DMS153 (cell line): ENCODE results near the gene ZFYVE21.

ENCODE experiments used
- DNase-seq: peaks from one replicate; lab custom pipeline; 2025; lab: John Stamatoyannopoulos, UW

Gene ZFYVE21

DNA sequence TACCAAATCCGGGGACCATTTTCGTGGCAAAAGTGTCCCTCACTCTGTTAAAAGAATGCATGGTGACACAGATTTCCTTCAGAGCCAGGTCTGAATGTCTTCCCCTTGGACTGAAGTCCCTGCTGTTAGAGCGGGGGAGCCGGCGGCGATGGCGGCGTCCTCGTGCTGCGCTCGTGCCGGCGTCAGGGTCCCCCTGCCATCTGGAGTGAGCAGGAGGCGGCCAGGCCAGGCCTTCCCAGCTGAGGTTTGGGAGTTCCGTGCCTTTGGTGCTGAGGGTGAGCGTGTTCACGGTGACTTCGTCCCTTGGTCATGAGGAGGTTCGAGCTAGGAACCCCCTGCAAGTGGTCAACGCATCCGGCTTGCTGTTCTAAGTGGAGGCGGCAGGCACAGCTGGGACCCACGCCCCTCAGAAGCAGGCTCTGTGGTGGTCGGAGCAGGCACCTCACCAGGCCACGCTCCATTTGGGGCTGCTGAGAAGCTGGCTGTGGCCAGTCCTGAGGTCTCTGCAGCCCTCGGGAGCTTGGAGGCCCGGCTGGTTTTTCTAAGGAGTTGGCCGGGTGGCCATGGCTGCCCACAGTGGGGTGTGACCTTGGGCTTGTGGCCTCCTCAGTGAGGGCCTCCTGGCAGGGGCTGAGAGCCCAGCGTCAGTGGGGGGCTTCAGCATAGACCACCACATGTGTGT lies 9.5 kb downstream of the ZFYVE21 start:
- DNase-seq: no peak

DNA sequence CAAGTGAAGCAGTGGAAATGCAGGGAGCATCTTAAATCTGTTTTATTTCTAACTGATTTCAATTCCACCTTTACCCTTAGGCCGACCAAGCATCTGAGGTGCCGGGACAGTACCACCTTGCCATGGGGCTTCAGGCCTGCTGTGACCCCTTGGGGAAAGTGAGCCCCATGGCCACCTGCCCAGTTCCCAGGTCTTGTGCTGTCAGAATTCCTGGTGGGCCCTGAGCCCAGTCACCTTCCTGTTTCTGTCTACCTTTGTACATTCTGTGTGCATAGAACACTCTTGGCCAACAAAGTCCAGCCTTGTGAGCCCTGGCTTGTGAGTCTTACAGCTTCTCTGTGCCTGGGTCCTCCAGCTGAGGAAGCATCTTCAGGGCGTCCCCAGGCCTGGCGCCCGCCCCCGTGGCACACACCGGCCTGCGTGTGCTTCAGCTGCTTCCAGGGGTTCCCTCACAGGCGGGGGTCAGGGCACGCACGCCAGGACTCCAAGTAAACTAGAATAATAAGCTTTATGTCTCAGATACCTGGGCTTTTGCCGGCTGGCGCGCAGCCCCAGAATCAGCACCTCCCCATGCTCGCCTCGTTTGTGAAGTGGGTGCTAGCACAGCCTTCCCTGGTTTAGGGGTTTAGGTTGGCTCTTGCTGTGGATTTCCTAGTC lies 10.3 kb downstream of the ZFYVE21 start:
- no peak for DNase-seq

DNA sequence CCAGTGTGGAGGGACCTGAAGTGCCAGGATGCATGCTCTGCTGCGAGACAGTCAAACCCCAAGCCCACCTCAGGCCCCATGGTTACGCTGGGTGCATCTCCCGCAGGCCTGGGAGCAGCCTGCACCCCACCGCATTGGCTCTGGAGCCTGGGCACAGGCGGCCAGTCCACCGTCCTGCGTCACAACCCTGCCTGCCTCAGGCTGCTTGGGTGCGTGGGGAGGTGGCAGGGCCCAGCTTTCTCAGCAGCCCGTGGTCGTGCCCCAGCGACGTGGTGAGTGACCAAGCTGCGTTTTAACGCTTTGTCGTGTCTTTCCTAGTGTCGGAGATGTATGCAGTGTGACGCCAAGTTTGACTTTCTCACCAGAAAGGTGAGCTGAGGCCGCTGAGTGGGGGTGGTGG lies 10.9 kb downstream of the ZFYVE21 start:
- DNase-seq: no peak

DNA sequence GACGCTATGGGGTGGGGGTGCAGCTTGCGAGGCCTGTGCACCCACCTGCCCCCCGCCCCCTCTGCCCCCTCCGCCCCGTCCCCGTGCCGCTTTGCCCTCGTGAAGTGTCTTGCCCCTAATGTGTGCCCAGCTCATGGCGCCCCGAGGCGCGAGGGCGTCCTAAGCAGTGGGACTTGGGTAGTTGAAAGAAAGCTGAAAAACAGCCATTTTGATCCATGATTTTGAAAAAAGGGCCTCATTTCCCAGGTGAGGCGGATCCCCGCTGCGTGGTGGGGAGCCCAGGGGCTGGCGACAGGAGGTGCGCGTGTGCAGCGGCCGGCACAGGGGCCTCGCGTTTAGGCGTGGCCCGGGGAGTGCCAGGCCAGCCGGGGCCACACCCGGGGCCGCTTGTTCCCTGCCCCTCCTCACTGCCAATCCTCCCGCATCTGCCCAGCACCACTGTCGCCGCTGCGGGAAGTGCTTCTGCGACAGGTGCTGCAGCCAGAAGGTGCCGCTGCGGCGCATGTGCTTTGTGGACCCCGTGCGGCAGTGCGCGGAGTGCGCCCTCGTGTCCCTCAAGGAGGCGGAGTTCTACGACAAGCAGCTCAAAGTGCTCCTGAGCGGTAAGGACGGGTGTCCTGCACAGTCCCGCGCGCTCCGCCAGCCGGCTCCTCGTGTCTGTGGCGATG lies 11.8 kb downstream of the ZFYVE21 start:
- no peak for DNase-seq

DNA sequence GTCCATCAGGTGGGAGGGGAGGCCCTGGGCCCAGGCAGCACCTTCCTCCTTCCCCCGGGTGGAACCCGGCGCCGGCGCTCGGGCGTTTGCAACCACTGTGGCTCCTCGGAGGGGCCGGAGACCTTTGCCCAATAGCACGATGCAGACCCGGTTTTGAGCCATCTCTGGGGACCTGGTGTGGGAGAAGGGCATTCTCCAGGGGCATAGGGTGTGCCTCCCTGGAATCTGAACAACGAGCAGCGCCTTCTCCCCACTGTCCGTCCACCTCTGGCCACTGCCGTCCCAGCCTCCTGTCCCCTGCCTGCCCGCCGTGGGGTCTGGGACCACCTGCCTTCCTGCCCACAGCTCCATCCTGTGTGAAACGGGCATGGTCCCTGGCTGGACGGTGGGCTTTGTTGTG lies 12.5 kb downstream of the ZFYVE21 start:
- DNase-seq: no peak

DNA sequence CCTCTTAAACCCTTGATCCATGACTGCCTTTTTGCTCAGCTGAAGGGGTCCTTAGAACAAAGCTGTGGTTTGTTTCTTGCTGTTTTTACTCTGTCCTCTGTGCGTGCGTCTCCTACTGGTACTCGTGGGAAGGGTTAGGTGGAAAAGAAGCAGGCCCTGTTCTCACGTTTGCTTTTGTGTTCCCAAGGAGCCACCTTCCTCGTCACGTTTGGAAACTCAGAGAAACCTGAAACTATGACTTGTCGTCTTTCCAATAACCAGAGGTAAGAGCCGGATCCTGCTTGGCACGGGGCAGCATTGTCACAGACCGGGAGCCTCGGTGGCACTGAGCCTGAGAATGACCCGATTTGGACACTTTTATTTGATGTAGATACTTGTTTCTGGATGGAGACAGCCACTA lies 13.1 kb downstream of the ZFYVE21 start:
- no peak for DNase-seq

DNA sequence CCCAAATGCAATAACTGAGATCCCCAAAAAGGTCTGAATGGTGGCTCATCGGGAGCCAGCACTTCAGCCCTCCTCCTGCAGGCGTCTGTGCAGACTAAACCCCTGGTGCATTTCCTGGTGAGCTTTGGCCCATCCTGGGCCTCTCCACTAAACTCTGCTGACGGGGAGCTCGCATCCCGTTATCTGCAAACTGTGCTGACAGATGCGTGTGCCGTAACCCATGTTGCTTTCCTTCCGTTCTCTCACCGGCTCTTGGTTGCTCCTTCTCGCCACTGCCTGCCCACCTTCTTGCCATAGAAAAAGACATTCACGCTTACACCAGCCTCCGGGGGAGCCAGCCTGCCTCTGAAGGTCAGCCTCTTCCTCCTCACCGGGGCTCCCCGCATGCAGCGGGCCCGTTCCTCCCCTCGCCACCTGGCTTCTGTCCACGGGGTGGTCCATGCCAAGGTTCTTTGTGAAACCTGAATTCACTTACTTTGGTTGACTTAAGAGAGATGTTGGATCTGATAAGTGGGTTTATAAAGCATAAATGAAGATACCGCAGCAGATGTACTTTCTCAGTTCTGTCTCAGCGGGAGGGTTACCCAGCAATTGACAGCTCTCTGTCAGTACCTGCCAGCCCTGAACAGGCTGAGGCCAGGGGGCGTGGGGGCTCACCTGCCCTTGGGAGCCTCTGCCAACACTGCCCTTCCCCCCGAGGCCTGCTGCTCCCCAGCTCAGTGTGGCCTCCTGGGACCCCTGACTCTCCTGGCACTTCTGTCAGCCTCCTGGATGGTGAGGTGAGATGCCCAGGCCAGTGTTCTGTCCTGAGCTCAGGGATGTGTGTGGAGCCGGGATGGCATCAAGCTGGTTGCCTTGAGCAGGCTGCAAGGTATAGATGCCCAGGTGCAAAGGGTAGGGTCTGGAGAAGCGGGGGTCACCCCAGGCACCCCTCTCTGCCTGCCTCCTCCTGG lies 14.2 kb downstream of the ZFYVE21 start:
- no peak for DNase-seq

DNA sequence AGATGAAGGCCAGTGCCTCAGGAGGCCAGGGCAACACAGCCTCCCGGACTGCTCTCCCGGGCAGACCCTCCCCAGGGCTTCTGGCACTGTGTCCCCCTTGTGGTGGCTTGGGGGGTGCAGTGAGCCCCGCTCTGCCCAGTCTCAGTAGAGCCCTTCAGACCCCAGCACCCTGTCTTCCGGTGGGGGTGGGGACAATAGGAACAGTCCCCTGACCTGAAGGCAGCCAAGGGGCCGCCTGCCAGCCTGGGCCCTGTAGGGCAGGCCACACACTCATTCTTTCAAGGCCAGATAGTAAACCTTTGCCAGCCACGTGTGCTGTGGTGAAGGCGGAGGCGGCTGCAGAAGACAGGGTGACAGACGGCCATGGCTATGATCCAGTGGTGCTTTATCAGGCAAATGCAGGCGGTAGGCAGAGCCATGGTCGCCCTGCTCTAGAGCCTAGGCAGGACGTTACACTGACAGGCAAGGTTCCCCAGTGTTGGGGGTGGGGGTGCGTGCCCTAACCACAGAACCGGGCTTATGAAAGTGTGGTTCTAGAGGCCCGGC lies 15.0 kb downstream of the ZFYVE21 start:
- no peak for DNase-seq

DNA sequence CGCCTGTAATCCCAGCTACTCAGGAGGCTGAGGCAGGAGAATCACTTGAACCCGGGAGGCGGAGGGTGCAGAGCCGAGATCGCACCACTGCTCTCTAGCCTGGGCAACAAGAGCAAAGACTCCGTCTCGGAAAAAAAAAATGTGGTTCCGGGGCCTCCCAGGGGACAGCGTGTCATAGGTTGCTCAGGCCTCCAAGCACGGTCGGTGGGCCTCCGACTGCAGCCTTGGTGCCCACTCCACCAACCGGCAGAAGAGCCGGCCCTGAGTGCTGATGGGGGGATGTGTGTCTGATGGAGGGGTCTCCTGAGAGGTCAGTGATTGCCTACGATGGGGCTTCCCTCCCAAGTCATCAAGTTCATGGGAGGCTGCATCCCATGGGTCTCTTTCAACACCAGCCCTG lies 15.9 kb downstream of the ZFYVE21 start:
- no peak for DNase-seq

DNA sequence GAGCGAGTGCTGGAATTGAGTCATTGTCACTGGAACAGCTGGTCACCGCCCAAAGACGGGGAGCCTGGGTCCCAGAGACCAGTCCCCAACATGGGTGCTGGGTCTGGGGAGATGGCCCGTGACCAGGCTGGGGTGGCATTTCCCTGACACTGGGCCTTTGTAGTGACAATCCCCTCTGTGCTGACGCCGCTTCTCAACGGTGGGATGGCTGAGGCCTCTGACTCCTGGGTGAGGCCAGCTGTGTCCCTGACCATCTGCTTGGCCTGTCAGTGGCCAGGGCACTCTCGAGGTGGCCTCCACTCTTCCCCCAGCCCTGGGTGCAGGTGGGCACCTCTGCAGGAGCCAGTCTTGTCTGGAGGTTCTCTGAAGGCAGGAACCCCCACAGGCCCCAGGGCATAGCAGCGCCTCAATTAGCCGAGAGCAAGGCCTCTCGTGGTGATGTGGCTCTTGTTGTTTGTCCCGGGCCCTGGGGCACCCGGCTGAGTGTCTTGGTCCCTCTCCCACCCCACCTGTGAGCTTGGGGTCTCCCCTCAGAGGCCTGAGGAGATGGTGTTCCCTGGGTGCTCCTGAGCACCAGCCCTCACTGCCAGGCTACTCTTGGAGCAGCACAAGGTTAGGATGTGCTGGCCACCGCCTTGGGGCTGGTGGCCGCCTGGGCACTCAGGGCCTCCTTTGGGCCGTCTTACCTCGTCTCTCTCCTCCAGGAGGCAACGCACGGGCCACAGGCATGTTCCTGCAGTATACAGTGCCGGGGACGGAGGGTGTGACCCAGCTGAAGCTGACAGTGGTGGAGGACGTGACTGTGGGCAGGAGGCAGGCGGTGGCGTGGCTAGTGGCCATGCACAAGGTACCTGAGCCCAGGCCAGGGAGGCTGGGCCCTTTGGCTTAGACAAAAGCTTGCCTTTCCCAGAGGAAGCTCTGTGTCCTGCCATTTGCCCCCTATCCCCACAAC lies 16.6 kb downstream of the ZFYVE21 start:
- DNase-seq: no peak

DNA sequence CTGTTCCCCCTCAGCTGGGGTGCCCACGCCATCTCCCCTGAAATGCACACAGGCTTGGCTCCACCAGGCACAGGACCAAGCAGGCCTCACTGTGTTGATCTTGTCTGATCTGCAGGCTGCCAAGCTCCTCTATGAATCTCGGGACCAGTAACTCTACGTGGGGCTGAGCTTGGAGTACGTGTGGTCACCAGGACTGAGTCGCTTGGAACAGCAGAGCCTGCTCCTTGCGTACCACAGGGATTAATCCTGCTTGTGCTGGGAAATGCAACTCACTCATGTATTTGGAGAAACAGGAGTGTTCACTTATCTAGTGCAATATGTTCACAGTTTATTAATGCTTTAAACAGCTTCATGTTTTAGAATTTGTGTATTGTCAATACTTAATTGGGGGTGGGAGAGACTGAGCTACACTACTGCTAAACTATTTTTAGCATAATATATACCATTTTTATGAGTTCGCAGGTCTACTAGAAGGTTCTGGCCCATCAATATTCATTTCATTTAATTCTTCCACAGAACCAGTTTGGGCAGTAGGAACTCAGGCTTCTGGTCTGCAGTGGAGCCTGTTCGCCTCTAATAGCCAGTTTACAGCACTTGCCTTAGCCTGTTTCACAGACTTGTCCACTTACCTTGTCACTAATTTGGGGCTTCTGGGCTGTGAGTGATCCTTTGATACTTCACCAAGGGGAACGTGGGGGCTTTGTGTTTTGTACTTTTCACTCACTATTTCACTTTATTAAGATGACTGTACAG lies 17.4 kb downstream of the ZFYVE21 start:
- DNase-seq: no peak

DNA sequence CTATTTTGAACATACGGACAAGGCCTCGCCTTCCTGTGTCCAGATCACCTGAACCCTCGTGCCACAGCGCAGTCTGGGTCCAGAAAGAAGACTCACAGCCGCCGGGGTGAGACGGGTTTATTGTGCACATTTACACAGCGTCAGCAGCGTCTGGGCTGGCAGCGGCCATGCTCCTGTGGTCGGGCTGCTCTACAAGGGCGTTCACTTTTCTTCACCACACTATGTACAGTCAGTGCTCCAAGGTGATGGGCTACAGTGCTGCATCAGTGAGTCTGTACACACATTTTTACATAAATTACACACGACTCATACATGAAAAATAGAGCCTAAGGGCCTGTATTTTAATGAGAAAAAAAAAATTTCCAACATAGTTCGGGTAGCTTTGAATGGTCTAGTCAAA lies 18.0 kb downstream of the ZFYVE21 start:
- no peak for DNase-seq

DNA sequence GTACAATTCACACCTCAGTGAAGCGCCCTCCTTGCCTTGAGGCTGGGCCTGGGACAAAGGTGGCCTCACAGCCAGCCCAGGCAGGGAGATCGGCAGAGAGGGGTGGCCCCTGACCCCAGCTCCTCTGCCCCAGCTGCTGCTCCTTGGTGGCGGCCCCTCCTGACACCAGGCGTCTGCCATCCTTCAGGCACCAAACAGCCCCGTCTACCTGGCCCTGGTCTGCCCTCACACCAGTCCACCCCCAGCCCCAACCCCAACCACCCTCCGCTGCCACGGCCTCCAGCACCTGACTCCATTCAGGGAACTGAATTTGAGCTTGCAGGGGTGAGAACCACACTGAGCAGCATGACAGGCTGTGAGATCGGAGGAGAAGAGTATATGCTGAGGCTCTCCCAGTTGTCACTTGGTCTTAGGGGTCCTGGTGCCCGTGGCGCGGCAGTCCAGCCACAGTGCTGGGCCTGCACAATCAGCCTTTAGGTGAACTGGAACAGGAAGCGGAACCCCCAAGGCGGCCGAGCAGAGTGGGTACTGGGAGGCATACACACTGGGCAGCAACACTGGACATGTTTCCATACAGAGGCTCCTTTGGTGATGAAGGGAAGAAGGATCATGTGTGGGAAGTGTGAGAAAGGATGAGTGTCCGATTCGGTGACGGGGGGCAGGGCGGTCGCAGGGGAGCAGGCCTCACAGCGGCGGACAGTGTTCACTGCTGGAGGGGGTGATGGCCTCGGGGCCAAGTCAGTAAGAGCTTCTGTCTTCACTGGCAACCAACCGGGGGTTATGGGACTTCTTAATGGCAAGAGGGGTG lies 18.7 kb downstream of the ZFYVE21 start:
- DNase-seq: no peak

DNA sequence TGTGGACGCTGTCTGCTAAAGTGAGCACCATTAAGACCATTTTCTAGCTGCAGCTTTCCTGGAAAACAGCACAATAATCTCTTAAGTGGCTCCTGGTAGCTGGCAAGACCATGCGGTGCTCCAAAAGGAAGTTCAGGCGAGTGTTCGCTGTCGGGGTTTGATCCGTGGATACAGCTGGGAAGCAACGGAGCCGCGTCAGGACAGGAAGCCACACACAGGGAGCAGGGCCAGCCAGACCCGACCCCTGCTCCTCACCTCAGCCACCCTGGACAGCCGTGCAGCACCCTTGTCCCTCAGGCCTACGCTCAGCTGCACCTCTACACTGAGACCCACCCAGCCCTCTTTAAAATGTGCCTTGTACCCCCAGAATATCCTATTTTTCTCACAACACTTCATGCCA lies 19.4 kb downstream of the ZFYVE21 start:
- DNase-seq: no peak

DNA sequence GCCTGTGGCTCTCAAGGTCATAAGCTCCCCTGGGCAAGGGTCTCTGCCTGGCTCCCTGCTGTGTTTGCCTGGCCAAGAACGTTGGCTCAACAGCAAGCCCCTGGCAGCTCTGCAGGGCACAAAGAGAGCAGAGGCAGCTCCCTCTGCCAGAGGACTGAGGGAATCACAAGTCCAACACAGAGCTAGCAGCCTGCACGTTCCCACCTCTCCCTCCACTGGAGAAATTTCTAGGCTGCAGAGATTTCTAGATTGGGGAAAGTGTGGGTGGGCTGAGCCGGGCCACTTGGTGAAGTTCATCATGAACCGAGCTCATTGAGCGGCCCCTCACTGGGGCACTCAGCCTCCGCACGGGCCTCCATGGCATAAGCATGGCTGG lies 19.8 kb downstream of the ZFYVE21 start:
- DNase-seq: no peak

DNA sequence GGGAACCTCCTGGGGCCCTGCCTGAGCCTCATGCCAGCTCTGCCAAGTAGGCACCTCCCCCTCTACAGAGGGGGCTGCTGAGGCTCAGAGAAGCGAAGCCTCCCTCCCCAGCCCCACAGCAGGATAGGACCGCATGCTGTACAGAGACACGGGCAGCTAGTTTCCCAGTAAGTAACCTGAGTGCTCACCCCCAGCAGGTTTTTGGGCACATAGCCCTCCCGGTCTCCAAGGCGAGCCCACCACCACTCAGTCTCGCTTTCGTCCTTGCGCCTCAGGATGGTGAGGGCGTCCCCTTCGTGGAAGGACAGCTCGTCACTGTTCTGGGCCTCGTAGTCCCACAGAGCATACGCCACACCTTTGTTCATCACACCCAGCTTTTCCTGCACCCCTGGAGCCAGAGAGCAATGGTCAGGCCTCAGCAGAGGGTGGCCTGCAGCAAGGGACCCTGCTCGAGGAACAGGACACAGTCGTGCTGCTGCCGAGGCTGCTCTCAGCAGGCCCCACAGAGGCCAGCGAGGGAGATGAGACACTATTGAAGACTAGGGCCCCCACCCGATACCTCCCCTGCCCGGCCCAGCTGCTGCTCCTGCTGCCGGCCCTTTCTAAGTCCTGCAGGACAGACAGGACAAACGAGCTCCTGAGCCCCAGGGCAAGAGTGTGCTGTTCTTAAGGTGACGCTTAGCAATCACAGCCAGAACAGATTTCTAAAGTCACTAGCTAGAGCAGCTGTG lies 20.4 kb downstream of the ZFYVE21 start:
- DNase-seq: no peak

DNA sequence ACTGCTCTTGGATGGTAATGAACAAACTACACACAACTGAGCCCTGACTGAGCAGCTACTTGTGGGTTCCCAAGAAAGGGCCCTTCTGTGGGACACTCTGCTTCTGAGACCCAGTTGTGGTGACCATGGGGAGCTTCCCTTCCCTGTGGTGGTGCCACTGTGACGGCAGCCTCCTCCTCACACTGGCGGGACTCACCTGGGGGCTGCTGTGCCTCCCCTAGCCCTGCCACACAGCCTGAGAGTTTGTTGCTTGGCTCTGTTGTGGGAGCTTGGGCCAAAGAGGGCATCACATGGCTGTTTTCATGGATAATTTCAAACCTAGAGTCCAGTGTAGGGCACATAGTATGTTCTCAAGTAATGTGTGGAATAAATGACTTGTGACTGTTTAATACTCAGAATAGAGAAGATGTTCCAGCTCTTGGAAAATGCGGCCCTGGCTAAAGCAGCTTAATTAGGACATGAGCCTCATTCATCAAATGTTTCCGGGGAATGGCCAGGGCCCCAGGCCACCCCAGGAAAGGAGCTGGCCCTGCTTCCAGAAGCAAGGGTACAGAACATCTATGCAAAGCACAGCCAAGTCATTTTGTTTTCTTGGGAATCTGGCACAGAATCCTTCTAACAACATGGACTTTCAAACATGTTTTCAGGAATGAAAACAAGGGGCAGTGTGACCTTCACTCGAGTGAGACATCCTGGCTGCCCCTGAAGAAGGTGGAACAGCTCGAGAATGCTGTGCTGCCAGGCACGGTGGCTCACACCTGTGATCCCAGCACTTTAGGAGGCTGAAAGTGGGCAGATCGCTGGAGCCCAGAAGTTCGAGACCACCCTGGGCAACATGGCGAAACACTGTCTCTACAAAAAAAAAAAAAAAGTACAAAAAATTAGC lies 21.2 kb downstream of the ZFYVE21 start:
- DNase-seq: no peak
